Caco-2 (cell line): ENCODE results near the gene SPINK2. TPM values are rescaled to one million over a fixed set of nuclear protein-coding genes. Genes with fewer than 3 reads are reported as not detected.
A peak's percentile ranks its signal among the peaks of the same experiment; 100 is the strongest.

Experiments
- BruUV-seq: library from RNA; stranded (reverse); fragments of 400-500 nt; replicated peaks from 2 replicates; lab custom pipeline; 2021; lab: Mats Ljungman, UMichigan
- CTCF ChIA-PET: fragments of 300-600 bp; sonication (Branson Sonifier 250); formaldehyde crosslinking; loops from one replicate; lab custom pipeline; 2022; ENCODE audit warnings: antibody characterized with exemption; lab: Charles Lee
- POLR2A ChIA-PET: fragments of 300-600 bp; sonication (Branson Sonifier 250); formaldehyde crosslinking; loops from one replicate; lab custom pipeline; 2022; ENCODE audit warnings: antibody characterized with exemption; lab: Charles Lee
- DNase-seq, 2 experiments: peaks; one replicate each; pipeline versions ENCODE4 v3.0.0 to v3.0.0-alpha.2; 2020 to 2022
- H3K27me3 ChIP-seq: replicated peaks from 2 replicates; pipeline ENCODE4 v1.6.0; 2011; ENCODE audit warnings: low read length; ENCODE audit not compliant: control insufficient read depth, insufficient read depth
- H3K36me3 ChIP-seq: 2 replicates; pipeline ENCODE4 v1.5.1; 2011; ENCODE audit warnings: low read length; ENCODE audit not compliant: control insufficient read depth, insufficient read depth
- H3K4me1 ChIP-seq: fragments of 250-450 bp; sonication (Bioruptor Pico); 2 replicates; pipeline ENCODE4 v1.5.1; 2020; ENCODE audit warnings: mild to moderate bottlenecking
- H3K4me3 ChIP-seq: 2 replicates; pipeline ENCODE4 v1.5.1; 2011; ENCODE audit warnings: low read depth, mild to moderate bottlenecking, control low read depth, low read length
- H3K9me3 ChIP-seq: fragments of 250-450 bp; sonication (Bioruptor Pico); 2 replicates; pipeline ENCODE4 v1.5.1; 2020; ENCODE audit warnings: mild to moderate bottlenecking, moderate library complexity
- H3K27ac Mint-ChIP-seq: one replicate; pipeline ENCODE4 v1.8.0; 2022; ENCODE audit warnings: mixed read lengths; ENCODE audit not compliant: unreplicated experiment
- H3K27me3 Mint-ChIP-seq: one replicate; pipeline ENCODE4 v1.8.0; 2022; ENCODE audit warnings: mixed read lengths; ENCODE audit not compliant: insufficient read depth, unreplicated experiment
- H3K36me3 Mint-ChIP-seq: one replicate; pipeline ENCODE4 v1.8.0; 2022; ENCODE audit warnings: mild to moderate bottlenecking, mixed read lengths; ENCODE audit not compliant: insufficient read depth, unreplicated experiment
- H3K4me1 Mint-ChIP-seq: one replicate; pipeline ENCODE4 v1.8.0; 2022; ENCODE audit warnings: low read depth, mixed read lengths; ENCODE audit not compliant: unreplicated experiment
- H3K4me3 Mint-ChIP-seq: one replicate; pipeline ENCODE4 v1.8.0; 2022; ENCODE audit warnings: mild to moderate bottlenecking, moderate library complexity, mixed read lengths; ENCODE audit not compliant: unreplicated experiment
- H3K9me3 Mint-ChIP-seq: one replicate; pipeline ENCODE4 v1.8.0; 2022; ENCODE audit warnings: mixed read lengths; ENCODE audit not compliant: unreplicated experiment
- intact Hi-C: fragments of 100-400 bp; cut with micrococcal nuclease; formaldehyde crosslinking; loops from one replicate; pipeline ENCODE4 v1.10.0; 2022; ENCODE audit not compliant: unreplicated experiment
- total RNA-seq: library from RNA; stranded (reverse); gene quantifications from 2 replicates; pipeline ENCODE4 v1.2.3, GENCODE V29; 2022
- TF ChIP-seq, protein P1 (sequence below), 2 experiments: fragments of 200-600 bp in 1 of 2; IDR thresholded peaks; 1 replicate in 1 of 2; 2 replicates in 1 of 2; pipeline versions ENCODE4 v1.5.1 to v1.8.0; 2011 to 2022; ENCODE audit warnings: antibody characterized with exemption in 1 of 2, control low read depth in 1 of 2, inconsistent platforms in 1 of 2, low read depth in 1 of 2, low read length in 1 of 2, mild to moderate bottlenecking in 1 of 2, moderate library complexity in 1 of 2; ENCODE audit not compliant: insufficient read depth in 1 of 2, severe bottlenecking in 1 of 2, unreplicated experiment in 1 of 2

SPINK2 gene
- total RNA-seq, 1 experiment from 2014 or later = not detected

DNA sequence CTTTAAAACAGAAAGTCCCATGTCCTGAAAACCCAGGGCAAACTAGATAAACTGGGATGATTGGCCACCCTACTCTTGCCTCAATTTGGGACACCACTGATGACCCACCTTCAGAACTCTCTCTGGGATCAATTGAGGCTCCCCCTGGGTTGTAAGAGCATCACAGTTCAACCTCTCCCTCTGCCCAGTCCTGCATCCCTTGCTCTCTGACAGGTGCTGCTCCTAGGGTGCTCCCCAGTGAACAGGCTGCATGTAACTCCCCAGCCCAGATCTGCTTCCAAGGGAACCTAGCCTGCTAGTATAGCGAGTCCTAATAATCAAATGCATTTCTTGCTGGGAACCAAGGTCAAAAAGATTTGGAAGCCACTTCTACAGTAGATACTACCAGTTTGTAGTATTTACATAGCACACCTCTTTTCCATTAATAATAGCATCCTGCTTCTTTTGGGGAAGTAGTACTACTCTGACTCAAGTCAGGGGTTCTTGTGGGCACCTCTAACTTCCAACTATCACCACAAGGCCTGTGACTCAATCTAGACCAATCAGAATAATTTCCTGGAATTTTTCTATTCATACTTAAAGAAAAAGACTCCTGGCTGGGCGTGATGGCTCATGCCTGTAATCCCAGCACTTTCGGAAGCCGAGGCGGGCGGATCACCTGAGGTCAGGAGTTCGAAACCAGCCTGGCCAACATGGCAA lies 42.1 kb upstream of the SPINK2 start:
- no peaks in the 10 kb centered on the region for H3K4me1 ChIP-seq
- BruUV-seq = no TSS peak
- no peak overlapping the region for H3K4me3 ChIP-seq
- H3K9me3 Mint-ChIP-seq = no peaks in the 10 kb centered on the region
- no peaks in the 10 kb centered on the region for H3K36me3 Mint-ChIP-seq
- DNase-seq = no peak
- POLR2A ChIA-PET = no interaction called here
- H3K36me3 ChIP-seq = no peaks in the 10 kb centered on the region
- H3K9me3 ChIP-seq = no peaks in the 10 kb centered on the region
- no peaks in the 10 kb centered on the region for H3K4me1 Mint-ChIP-seq
- TF ChIP-seq, protein P1, sequence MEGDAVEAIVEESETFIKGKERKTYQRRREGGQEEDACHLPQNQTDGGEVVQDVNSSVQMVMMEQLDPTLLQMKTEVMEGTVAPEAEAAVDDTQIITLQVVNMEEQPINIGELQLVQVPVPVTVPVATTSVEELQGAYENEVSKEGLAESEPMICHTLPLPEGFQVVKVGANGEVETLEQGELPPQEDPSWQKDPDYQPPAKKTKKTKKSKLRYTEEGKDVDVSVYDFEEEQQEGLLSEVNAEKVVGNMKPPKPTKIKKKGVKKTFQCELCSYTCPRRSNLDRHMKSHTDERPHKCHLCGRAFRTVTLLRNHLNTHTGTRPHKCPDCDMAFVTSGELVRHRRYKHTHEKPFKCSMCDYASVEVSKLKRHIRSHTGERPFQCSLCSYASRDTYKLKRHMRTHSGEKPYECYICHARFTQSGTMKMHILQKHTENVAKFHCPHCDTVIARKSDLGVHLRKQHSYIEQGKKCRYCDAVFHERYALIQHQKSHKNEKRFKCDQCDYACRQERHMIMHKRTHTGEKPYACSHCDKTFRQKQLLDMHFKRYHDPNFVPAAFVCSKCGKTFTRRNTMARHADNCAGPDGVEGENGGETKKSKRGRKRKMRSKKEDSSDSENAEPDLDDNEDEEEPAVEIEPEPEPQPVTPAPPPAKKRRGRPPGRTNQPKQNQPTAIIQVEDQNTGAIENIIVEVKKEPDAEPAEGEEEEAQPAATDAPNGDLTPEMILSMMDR (IDR thresholded peaks at IDR 0.05; ENCODE audit: insufficient read depth in 1 of 2, low read depth in 1 of 2, low read length in 1 of 2, severe bottlenecking in 1 of 2, unreplicated experiment in 1 of 2) = no peak
- H3K4me3 Mint-ChIP-seq = no peak overlapping the region
- CTCF ChIA-PET = no interaction called here
- H3K27me3 Mint-ChIP-seq = no peaks in the 10 kb centered on the region
- no peak overlapping the region for H3K27ac Mint-ChIP-seq
- intact Hi-C loops = no loop called here
- H3K27me3 ChIP-seq = no peaks in the 10 kb centered on the region

DNA sequence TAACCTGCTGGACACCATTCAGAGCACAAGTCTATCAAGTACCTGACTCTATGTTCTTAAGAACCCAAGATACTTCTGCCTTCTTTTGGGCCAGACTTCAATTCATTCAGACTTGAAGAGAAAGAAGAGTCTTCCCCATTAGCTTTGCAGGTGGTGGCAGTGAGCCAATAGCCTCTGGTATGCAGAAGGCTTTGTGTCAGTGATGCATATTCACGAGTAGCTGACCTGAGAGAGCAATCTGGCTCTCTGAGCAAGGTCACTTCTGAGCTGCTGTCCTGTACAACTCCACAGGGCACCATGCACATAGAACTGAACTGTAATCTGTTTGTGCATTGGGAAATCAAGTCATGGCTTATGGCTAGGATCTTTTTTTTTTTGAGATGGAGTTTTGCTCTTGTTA lies 39.9 kb upstream of the SPINK2 start:
- CTCF ChIA-PET = no interaction called here
- intact Hi-C loops = no loop called here
- Mint-ChIP-seq H3K9me3 (no peaks in the 10 kb centered on the region), H3K36me3 (no peaks in the 10 kb centered on the region), H3K4me1 (no peaks in the 10 kb centered on the region), H3K27ac (no peak overlapping the region), H3K4me3 (no peak overlapping the region), H3K27me3 (no peaks in the 10 kb centered on the region)
- H3K27me3 ChIP-seq = no peaks in the 10 kb centered on the region
- DNase-seq = peak in 1 of 2 experiments; percentile 7
- BruUV-seq = no TSS peak
- no peaks in the 10 kb centered on the region for H3K9me3 ChIP-seq
- TF ChIP-seq, protein P1 (IDR thresholded peaks at IDR 0.05; ENCODE audit: insufficient read depth in 1 of 2, low read depth in 1 of 2, low read length in 1 of 2, severe bottlenecking in 1 of 2, unreplicated experiment in 1 of 2) = no peak
- no peaks in the 10 kb centered on the region for H3K36me3 ChIP-seq
- POLR2A ChIA-PET = no interaction called here
- H3K4me1 ChIP-seq = no peaks in the 10 kb centered on the region
- no peak overlapping the region for H3K4me3 ChIP-seq

DNA sequence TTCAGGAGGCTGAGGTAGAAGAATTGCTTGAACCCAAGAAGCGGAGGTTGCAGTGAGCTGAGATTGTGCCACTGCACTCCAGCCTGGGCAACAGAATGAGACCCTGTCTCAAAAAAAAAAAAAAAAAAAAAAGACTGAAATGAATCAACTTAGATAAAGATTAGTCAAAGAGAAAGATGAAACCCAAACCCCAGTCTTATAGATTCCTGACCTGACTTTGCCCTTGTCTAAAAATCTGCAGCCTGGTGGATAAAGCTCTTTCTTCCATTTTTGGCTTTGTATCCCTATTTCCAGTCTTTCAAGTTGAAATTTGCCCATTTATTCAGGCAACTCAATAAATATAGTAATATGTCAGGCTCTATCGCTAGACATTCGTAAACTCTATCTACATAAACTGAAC lies 39.3 kb upstream of the SPINK2 start:
- intact Hi-C loops = no loop called here
- H3K9me3 ChIP-seq = no peaks in the 10 kb centered on the region
- no TSS peak for BruUV-seq
- H3K4me3 ChIP-seq = no peak overlapping the region
- Mint-ChIP-seq H3K27ac (no peak overlapping the region), H3K27me3 (no peaks in the 10 kb centered on the region), H3K4me3 (no peak overlapping the region), H3K4me1 (no peaks in the 10 kb centered on the region), H3K36me3 (no peaks in the 10 kb centered on the region), H3K9me3 (no peaks in the 10 kb centered on the region)
- no peaks in the 10 kb centered on the region for H3K36me3 ChIP-seq
- H3K4me1 ChIP-seq = no peaks in the 10 kb centered on the region
- TF ChIP-seq, protein P1 (IDR thresholded peaks at IDR 0.05; ENCODE audit: insufficient read depth in 1 of 2, low read depth in 1 of 2, low read length in 1 of 2, severe bottlenecking in 1 of 2, unreplicated experiment in 1 of 2) = no peak
- ChIA-PET CTCF (no interaction called here), POLR2A (no interaction called here)
- no peaks in the 10 kb centered on the region for H3K27me3 ChIP-seq
- no peak for DNase-seq
